Measurements from ENCODE around the gene AGMAT.

GRCh38 chr1:15526490-15527339, 58.1 kb downstream of the AGMAT start, which contains the start of gene DNAJC16:
- TF ChIP-seq CTCF (IDR thresholded peaks at IDR 0.05; ENCODE audit: low read length) (no peak), EZH2 (IDR thresholded peaks at IDR 0.05; ENCODE audit: borderline replicate concordance, low read length) (no peak)
